Epithelial cell of proximal tubule (primary cell): ENCODE data around the gene CUX1. TPM values are rescaled to one million over a fixed set of nuclear protein-coding genes. Genes with fewer than 3 reads are reported as not detected.

ENCODE experiments used
- DNase-seq: peaks from one replicate; pipeline ENCODE4 v3.0.0-alpha.2; 2011; ENCODE audit warnings: low read depth
- H3K4me3 ChIP-seq: 2 replicates; pipeline ENCODE4 v1.5.1; 2011; ENCODE audit warnings: low read depth, mild to moderate bottlenecking, low read length
- CTCF ChIP-seq: conservative IDR thresholded peaks from 2 replicates; pipeline ENCODE4 v1.5.1; 2012; ENCODE audit warnings: low read depth, mild to moderate bottlenecking, low read length
- total RNA-seq: library from RNA; depleted of rRNA; stranded (reverse); fragments of >200 nt; gene quantifications from 2 replicates; pipeline ENCODE4 v1.2.3, GENCODE V29; 2015

The CUX1 gene
- total RNA-seq, 1 donor from 2014 or later: 37.3 TPM

- no peak overlapping the region for H3K4me3 ChIP-seq
- TF ChIP-seq CTCF: no peak
- DNase-seq: no peak
These were observed 290.2 kb downstream of the CUX1 start for GRCh38 chr7:102107474-102108104.

- DNase-seq: no peak
- H3K4me3 ChIP-seq: no peak overlapping the region
- TF ChIP-seq CTCF: no peak
These were observed 293.9 kb downstream of the CUX1 start for GRCh38 chr7:102111061-102112041.

GRCh38 chr7:102115181-102115580 is 297.8 kb downstream of the CUX1 start:
- TF ChIP-seq CTCF: no peak
- H3K4me3 ChIP-seq: no peak overlapping the region
- DNase-seq: no peak

GRCh38 chr7:102115931-102116330 is 298.5 kb downstream of the CUX1 start:
- no peak overlapping the region for H3K4me3 ChIP-seq
- no peak for TF ChIP-seq CTCF
- no peak for DNase-seq

GRCh38 chr7:102117743-102118142 is 300.3 kb downstream of the CUX1 start:
- no peak for TF ChIP-seq CTCF
- no peak overlapping the region for H3K4me3 ChIP-seq
- no peak for DNase-seq

- H3K4me3 ChIP-seq: no peak overlapping the region
- no peak for TF ChIP-seq CTCF
- no peak for DNase-seq
These were observed 301.8 kb downstream of the CUX1 start for GRCh38 chr7:102119213-102119651.

GRCh38 chr7:102119925-102120324 is 302.5 kb downstream of the CUX1 start:
- H3K4me3 ChIP-seq: no peak overlapping the region
- no peak for DNase-seq
- no peak for TF ChIP-seq CTCF
